Ureter (tissue), 1 donor: ENCODE results near the gene PMS1. TPM values are rescaled to one million over a fixed set of nuclear protein-coding genes. Genes with fewer than 3 reads are reported as not detected.
"Not testable (repeated sequence)": the region's sequence is repeated elsewhere in the genome, so short reads cannot be mapped to it uniquely, and the experiment has no call there.

Experiments
- DNase-seq: peaks from one replicate; pipeline ENCODE4 v3.0.0-alpha.2; 2020; ENCODE audit warnings: low spot score
- total RNA-seq: library from RNA; stranded (reverse); gene quantifications from one replicate; pipeline ENCODE4 v1.2.4, GENCODE V29; 2023
- donor health status: DM: yes; HTN: yes; CAD: no.

PMS1 gene
- total RNA-seq, 1 donor from 2014 or later = 29.6 TPM

DNA sequence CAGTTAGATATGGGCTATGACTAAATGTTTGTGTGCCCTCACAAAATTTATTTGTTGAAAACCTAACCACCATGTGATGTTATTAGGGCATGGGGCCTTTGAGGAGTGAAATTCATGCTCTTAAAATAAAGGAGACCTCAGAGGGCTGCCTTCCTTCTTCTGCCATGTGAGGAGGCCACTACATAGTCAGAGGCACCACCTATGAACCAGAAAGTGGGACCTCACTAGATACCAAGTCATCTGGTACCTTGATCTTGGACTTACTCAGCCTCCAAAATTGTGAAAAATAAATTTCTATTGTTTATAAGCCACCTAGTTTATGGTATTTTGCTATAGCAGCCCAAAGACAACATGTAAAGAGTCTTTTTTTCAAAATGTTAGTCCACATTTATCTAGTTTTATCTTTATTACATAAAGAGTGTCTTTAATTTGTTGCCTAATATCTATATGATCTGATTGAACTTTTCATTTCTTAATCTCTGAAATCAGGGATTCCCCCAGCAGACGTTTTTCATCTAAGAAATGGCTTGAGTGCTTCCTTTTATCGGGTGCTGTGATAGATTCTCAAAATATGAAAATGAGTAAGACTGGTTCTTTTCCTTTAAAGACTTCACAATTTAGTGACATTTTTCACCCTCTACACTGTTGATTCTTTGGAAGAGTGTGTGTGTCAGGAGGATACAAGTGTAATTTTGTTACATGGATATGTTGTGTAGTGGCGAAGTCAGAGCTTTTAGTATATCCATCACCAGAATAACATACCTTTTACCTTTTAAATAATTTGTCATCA lies 34.2 kb downstream of the PMS1 start:
- no peak for DNase-seq

GRCh38 chr2:189819297-189819704 lies 35.1 kb downstream of the PMS1 start:
- no peak for DNase-seq

DNA sequence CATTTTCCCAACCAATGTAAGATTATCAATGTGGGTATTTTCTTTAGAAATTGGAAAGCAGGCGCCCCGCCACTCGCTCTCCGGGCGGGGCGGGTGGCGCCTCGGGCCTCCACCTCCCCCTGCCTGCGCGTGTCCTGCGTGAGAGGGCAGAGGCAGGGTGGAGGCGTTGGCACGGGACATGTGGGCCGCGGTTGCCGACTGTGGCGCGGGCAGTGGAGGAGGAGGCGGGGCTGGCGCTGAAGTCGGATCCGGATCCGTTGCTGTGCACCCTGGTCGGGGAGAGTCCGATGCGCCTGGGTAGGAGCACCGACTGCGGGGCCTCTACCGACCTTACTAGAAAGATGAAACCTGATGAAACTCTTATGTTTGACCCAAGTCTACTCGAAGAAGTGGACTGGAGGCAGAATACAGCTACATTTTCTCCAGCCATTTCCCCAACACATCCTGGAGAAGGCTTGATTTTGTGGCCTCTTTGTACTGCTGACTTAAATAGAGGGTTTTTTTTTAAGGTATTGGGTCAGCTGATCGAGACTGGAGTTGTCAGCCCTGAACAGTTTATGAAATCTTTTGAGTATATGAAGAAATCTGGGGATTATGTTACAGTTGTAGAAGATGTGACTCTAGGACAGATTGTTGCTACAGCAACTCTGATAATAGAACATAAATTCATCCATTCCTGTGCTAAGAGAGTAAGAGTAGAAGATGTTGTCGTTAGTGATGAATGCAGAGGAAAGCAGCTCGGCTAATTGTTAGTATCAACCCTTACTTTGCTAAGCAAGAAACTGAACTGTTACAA lies 37.9 kb downstream of the PMS1 start:
- DNase-seq = no peak

GRCh38 chr2:189824694-189825396 lies 40.6 kb downstream of the PMS1 start:
- DNase-seq = no peak

DNA sequence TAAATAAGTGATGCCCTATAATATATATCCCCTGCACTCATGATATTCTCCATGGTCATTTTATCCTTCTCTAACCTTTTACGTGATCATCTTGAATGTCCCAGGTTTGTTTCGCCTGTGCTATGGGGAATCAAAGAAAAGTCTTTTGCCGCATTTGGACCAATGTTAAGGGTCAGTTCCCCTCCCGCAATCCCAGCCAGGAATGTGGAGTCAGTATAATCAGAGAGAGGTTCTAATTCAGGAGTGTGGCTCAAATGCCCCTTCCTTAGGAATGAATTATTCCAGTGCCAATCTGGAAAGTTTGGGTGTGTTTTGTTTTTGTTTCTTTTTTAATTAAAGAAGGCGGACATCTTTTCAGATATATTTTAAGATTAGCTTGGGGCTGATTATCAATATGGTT lies 41.8 kb downstream of the PMS1 start:
- DNase-seq = no peak

DNA sequence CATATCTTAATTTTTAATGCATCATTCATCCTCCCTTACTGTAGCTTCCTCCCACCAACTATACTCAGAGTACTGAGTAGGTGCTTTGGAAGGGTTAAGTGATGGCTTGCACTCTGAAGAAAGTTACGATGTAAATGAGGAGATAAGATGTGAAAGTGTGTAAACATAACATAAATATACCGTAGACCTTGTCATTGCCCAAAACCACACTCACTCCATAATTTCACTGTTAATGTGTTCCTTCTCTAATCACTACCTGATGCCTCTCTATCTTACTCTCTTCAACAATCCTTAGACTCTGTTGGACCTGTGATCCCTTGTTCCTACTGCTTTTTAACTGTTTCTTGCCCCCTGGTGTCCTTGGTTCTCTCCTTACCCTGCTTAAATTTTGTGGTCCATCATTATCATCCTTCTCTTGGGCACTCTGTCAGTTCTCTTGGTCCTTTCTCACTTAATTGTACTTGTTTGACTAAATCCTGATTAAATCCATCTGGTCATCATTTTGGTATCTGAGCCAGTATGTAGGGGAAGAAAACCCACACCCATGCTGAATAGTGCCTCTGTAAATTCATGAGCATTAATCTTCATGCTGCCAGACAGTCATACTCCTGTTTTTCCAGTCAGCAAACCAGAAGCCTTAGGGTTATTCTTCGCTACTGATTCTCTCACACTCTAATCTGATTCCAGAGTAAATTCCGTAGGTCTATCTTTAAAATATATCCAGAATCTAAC lies 45.0 kb downstream of the PMS1 start:
- no peak for DNase-seq

DNA sequence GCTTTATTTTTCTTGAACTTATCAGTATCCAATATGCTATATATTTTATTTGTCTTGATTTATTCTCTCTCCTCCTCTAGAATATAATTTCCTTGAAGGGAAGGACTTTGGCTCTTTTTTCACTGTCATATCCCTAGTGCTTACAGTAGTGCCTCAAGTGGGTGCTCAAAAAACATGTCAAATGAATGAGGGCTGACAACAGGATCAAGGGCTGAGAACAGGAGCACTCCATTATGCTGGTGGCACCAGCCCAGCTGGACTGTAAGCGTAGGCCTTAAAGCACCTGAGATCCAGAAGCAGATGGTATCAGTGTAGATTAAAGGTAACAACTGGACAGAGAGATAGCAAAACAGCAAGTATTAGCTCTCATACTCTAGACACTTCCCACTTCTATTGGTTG lies 46.3 kb downstream of the PMS1 start:
- no peak for DNase-seq

DNA sequence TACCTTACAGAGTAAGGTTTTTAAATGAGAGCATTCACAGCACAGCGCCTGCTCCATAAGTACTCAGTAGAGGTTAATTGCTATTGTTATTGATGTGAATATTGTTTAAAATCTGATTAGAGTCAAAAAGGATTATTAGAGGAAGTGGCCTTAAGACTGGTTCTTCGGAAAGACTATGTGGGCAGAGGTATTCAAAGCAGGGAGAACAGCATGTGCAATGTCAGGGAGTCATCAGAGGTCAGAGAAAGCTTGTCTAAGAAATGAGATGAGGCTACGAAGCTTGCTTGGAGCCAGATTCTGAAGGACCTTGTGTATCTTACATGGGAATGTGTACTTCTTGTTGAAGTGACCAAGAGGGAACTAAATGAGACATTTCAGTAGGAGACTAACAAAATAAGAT lies 49.8 kb downstream of the PMS1 start:
- DNase-seq = no peak

DNA sequence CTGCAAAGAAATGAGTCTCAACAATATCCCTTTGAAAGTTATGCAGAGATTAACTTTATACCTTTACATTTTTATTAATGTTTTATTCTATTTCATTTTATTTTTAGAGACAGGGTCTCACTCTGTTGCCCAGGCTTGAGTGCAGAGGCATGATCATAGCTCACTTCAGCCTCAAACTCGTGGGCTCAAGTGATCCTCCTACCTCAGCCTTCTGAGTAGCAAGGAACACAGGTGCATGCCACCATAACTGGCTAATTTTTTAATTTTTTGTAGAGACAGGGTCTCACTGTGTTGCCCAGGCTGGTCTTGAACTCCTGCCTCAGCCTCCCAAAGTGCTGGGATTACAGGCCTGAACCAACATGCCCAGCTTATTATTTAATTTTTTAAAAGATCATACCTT lies 50.4 kb downstream of the PMS1 start:
- not testable (repeated sequence) for DNase-seq

GRCh38 chr2:189835855-189836558 lies 51.8 kb downstream of the PMS1 start:
- no peak for DNase-seq

DNA sequence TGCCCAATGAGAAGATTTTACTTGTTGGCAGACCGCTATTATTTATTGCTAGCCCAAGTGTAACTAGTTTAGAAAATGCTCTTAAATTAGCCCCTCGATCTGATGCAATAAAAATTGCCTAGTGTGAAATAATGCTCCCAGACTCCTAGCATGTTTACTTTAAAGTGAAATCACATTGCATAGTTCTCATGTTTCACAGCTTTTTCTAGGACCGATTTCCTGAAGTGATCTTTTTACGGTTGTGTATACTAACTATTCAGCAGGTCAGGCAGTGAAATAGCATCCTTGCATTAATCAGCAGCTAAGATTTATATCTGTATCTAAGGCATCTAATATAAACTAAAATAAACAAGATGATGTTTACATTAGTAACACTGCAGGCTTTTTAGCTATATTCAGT lies 52.4 kb downstream of the PMS1 start:
- no peak for DNase-seq

DNA sequence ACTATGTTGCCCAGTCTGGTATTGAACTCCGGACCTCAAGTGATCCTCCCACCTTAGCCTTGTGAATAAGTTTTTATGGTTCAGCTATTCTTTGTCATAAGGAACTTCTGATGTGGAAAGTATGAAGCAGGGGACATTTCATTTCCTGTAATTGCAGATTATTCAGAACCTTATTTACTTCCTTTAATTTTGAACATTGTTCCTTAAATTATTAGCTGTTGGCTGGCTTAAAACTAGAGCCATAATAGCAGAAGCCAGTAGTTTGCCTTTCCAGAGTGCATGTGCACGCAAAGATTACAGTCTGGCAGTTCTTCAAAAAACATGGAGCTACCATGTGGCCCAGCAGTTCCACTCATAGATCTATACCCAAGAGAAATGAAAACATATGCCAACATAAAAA lies 53.1 kb downstream of the PMS1 start:
- no peak for DNase-seq

DNA sequence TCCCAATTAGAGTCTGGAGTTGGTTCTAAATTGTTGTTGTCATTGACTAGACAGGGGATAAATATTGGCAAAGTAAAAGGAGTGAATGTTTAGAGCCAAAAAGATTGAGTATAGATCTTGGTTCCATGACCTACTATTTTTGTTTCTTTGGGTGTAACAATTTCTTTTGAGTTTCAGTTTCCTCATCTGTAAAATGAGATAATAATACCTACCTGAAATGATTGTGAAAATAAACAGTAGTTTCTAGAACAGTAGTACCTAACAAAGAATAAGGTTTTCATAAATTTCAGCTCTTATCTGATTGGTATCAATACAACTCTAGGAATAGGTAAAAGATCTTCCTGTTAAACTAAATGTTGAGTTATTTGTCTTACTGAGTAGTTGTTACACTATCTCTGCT lies 56.8 kb downstream of the PMS1 start:
- DNase-seq = no peak

- DNase-seq = no peak
Measured at GRCh38 chr2:189848276-189848675, 64.0 kb downstream of the PMS1 start.

- no peak for DNase-seq
Measured at GRCh38 chr2:189849550-189849949, 65.3 kb downstream of the PMS1 start.

DNA sequence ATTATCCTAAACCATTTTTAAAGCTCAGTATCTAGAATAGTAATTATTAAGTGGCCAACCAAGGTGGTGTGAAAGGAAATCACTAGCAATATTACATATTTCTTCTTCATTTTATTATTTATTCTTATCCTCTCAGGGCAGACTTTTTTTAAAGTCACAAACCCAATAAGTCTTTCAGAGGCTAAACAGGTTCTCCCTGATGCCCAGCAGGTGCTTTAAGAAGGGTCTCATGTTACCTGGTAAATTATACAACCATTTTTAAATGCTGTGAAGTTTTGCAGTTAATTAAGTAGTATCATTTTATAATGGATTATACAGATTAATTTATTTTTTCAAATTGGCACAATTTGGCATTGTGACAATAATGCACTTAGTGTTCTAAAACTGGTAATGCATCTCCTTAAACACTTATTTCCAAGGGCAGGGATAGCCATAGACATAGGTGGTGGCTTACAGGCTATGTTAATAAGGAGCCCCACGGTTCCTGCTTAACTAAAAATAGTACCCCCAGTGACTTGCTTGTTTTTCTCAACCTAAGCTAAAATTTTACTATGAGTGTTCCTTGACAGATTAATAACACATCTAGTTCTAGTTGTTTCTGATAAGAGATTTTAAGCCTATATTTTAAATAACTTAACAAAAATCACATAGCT lies 67.0 kb downstream of the PMS1 start:
- DNase-seq = no peak

DNA sequence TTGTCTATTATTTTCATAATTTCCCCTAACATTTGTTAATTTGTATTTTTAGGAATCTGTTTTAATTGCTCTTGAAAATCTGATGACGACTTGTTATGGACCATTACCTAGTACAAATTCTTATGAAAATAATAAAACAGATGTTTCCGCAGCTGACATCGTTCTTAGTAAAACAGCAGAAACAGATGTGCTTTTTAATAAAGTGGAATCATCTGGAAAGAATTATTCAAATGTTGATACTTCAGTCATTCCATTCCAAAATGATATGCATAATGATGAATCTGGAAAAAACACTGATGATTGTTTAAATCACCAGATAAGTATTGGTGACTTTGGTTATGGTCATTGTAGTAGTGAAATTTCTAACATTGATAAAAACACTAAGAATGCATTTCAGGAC lies 69.9 kb downstream of the PMS1 start:
- DNase-seq = no peak

- no peak for DNase-seq
Measured at GRCh38 chr2:189854940-189855339, 70.7 kb downstream of the PMS1 start.

- no peak for DNase-seq
Measured at GRCh38 chr2:189858291-189858690, 74.0 kb downstream of the PMS1 start.

GRCh38 chr2:189860161-189860560 lies 75.9 kb downstream of the PMS1 start:
- DNase-seq = no peak

GRCh38 chr2:189862751-189863150 lies 78.5 kb downstream of the PMS1 start:
- no peak for DNase-seq
